Liver (tissue), 3 donors: ENCODE measurements around the gene INSYN2B.

Experiments
- TAF1 ChIP-seq: conservative IDR thresholded peaks from 2 replicates; pipeline ENCODE4 v1.6.1; 2016; ENCODE audit warnings: antibody characterized with exemption, mild to moderate bottlenecking
- YY1 ChIP-seq: IDR thresholded peaks from 2 replicates; pipeline ENCODE4 v1.6.1; 2016; ENCODE audit warnings: antibody characterized with exemption, mild to moderate bottlenecking
- TF ChIP-seq, protein P1 (sequence below): IDR thresholded peaks from 2 replicates; pipeline ENCODE4 v1.6.1; 2016; ENCODE audit warnings: antibody characterized with exemption, mild to moderate bottlenecking
- TF ChIP-seq, protein P2 (sequence below): fragments of 150-350 bp; IDR thresholded peaks from 2 replicates; pipeline ENCODE4 v1.5.1; 2017; ENCODE audit warnings: improper control_type of control experiment, low read depth, low read length; ENCODE audit not compliant: missing input control
- TF ChIP-seq, protein P3 (sequence below): IDR thresholded peaks from 2 replicates; pipeline ENCODE4 v1.6.1; 2016; ENCODE audit warnings: antibody characterized with exemption
- donor health status: healthy.
- donor health status: healthy.

- TF ChIP-seq, protein P1, sequence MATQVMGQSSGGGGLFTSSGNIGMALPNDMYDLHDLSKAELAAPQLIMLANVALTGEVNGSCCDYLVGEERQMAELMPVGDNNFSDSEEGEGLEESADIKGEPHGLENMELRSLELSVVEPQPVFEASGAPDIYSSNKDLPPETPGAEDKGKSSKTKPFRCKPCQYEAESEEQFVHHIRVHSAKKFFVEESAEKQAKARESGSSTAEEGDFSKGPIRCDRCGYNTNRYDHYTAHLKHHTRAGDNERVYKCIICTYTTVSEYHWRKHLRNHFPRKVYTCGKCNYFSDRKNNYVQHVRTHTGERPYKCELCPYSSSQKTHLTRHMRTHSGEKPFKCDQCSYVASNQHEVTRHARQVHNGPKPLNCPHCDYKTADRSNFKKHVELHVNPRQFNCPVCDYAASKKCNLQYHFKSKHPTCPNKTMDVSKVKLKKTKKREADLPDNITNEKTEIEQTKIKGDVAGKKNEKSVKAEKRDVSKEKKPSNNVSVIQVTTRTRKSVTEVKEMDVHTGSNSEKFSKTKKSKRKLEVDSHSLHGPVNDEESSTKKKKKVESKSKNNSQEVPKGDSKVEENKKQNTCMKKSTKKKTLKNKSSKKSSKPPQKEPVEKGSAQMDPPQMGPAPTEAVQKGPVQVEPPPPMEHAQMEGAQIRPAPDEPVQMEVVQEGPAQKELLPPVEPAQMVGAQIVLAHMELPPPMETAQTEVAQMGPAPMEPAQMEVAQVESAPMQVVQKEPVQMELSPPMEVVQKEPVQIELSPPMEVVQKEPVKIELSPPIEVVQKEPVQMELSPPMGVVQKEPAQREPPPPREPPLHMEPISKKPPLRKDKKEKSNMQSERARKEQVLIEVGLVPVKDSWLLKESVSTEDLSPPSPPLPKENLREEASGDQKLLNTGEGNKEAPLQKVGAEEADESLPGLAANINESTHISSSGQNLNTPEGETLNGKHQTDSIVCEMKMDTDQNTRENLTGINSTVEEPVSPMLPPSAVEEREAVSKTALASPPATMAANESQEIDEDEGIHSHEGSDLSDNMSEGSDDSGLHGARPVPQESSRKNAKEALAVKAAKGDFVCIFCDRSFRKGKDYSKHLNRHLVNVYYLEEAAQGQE, result no peak
- TF ChIP-seq TAF1 (no peak), YY1 (no peak)
- TF ChIP-seq, protein P2, sequence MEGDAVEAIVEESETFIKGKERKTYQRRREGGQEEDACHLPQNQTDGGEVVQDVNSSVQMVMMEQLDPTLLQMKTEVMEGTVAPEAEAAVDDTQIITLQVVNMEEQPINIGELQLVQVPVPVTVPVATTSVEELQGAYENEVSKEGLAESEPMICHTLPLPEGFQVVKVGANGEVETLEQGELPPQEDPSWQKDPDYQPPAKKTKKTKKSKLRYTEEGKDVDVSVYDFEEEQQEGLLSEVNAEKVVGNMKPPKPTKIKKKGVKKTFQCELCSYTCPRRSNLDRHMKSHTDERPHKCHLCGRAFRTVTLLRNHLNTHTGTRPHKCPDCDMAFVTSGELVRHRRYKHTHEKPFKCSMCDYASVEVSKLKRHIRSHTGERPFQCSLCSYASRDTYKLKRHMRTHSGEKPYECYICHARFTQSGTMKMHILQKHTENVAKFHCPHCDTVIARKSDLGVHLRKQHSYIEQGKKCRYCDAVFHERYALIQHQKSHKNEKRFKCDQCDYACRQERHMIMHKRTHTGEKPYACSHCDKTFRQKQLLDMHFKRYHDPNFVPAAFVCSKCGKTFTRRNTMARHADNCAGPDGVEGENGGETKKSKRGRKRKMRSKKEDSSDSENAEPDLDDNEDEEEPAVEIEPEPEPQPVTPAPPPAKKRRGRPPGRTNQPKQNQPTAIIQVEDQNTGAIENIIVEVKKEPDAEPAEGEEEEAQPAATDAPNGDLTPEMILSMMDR, result no peak
- TF ChIP-seq, protein P3, sequence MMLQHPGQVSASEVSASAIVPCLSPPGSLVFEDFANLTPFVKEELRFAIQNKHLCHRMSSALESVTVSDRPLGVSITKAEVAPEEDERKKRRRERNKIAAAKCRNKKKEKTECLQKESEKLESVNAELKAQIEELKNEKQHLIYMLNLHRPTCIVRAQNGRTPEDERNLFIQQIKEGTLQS, result no peak
Observed at GRCh38 chr5:169886677-169887076, 93.6 kb downstream of the INSYN2B start.
